RPMI8226 (cell line): ENCODE data around the gene DMGDH.
"Not testable (repeated sequence)": the region's sequence is repeated elsewhere in the genome, so short reads cannot be mapped to it uniquely, and the experiment has no call there.

Experiments
- DNase-seq: peaks from one replicate; pipeline ENCODE4 v3.0.0-alpha.2; 2015

DMGDH gene

GRCh38 chr5:79008362-79008761 is 61.1 kb downstream of the DMGDH start:
- DNase-seq = no peak

- DNase-seq = no peak
Observed at GRCh38 chr5:79007872-79008271, 61.6 kb downstream of the DMGDH start.

GRCh38 chr5:79005936-79006631 is 63.4 kb downstream of the DMGDH start:
- no peak for DNase-seq

GRCh38 chr5:79005151-79005550 is 64.3 kb downstream of the DMGDH start:
- DNase-seq = no peak

- DNase-seq = no peak
Observed at GRCh38 chr5:79002374-79002773, 67.1 kb downstream of the DMGDH start.

- no peak for DNase-seq
Observed at GRCh38 chr5:79001471-79001870, 68.0 kb downstream of the DMGDH start.

- no peak for DNase-seq
Observed at GRCh38 chr5:78997090-78997489, 72.4 kb downstream of the DMGDH start.

- no peak for DNase-seq
Observed at GRCh38 chr5:78995521-78996007, 73.9 kb downstream of the DMGDH start.

- no peak for DNase-seq
Observed at GRCh38 chr5:78993165-78993564, 76.3 kb downstream of the DMGDH start.

GRCh38 chr5:78992146-78992545 is 77.3 kb downstream of the DMGDH start:
- no peak for DNase-seq

- DNase-seq = no peak
Observed at GRCh38 chr5:78989080-78989479, 80.4 kb downstream of the DMGDH start.

GRCh38 chr5:78985725-78986223 is 83.7 kb downstream of the DMGDH start:
- DNase-seq = peak; percentile 17

- peak; percentile 75 for DNase-seq
Observed at GRCh38 chr5:78985116-78985724, 84.3 kb downstream of the DMGDH start, which contains the start of gene ARSB. TSS of gene ARSB (minus strand) at chr5:78985310. CDS start at chr5:78985248, 62 bp downstream.

- DNase-seq = peak; percentile 92
Observed at GRCh38 chr5:78984439-78985115, 84.9 kb downstream of the DMGDH start.

GRCh38 chr5:78983601-78984438 is 85.7 kb downstream of the DMGDH start:
- DNase-seq = no peak

- DNase-seq = not testable (repeated sequence)
Observed at GRCh38 chr5:78983194-78983593, 86.3 kb downstream of the DMGDH start.

GRCh38 chr5:78979909-78980308 is 89.6 kb downstream of the DMGDH start:
- DNase-seq = no peak

GRCh38 chr5:78979117-78979742 is 90.2 kb downstream of the DMGDH start:
- DNase-seq = no peak

GRCh38 chr5:78975035-78975434 is 94.4 kb downstream of the DMGDH start:
- no peak for DNase-seq

GRCh38 chr5:78974601-78975000 is 94.9 kb downstream of the DMGDH start:
- DNase-seq = no peak

- no peak for DNase-seq
Observed at GRCh38 chr5:78974011-78974410, 95.5 kb downstream of the DMGDH start.
